ENCODE results near the gene MAP3K2.

MAP3K2 gene, protein sequence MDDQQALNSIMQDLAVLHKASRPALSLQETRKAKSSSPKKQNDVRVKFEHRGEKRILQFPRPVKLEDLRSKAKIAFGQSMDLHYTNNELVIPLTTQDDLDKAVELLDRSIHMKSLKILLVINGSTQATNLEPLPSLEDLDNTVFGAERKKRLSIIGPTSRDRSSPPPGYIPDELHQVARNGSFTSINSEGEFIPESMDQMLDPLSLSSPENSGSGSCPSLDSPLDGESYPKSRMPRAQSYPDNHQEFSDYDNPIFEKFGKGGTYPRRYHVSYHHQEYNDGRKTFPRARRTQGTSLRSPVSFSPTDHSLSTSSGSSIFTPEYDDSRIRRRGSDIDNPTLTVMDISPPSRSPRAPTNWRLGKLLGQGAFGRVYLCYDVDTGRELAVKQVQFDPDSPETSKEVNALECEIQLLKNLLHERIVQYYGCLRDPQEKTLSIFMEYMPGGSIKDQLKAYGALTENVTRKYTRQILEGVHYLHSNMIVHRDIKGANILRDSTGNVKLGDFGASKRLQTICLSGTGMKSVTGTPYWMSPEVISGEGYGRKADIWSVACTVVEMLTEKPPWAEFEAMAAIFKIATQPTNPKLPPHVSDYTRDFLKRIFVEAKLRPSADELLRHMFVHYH

DNA sequence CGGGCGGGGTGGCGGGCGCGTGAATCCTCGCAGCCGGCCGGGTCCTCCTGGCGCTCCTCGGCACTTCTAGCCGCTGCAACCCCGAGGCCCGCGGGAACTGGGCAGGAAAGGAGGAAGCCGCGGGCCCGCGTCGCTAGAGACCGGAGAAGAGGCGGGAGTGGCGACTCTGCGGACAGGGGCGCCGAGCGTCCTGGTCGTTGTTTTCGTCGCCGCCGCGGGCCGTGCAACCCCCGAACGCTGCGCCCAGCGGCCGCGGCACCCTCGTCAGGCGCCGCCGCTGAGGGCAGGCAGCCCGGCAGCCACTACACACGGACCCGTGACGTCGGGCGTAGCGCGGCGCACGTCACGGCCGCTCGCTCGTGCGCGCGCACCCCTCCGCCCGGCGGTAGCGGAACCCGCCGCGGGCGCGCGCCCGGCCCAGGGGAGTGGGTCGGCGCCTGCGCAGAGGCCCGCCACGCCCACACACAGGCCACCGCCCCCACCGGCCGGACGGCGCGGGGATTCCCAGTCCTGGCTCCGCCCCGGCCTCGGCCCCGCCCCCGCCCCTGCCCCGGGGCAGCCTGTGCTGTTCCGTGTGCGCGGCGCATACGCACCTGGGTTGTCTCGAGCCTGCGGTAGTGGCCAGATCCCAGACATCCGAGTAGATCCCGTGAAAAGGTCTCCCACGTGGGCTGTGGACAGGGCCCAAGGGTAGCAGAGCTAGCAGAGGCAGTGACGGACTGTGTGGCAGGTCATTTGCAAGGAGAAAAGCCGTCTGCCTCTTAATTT lies at the start of gene MAP3K2:
MAP3K2 (minus strand) TSS at position 321 of the 768 bp plus-strand sequence. CDS start 44,846 bp downstream, outside the sequence.
- DNase-seq: peak; percentile 82

DNA sequence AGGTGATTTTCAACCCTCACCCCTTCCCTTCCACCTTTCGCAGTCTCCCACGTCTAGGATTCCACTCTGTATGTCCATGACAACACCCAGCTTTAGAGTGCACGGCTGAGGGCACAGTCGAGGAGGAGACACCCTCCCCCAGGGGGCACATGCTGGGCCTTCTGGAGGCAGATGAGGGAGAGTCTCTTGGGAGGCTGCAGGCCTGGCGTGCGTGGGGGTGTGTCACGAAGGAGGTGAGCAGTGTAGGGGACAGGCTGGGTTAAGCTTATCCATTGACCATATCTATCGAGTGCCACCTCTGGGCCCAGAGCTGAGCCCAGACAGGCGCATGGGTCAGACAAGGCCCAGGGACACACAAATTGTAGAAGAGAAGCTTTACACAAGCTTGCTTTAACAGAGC lies 49.3 kb upstream of the MAP3K2 start:
- DNase-seq: no peak

DNA sequence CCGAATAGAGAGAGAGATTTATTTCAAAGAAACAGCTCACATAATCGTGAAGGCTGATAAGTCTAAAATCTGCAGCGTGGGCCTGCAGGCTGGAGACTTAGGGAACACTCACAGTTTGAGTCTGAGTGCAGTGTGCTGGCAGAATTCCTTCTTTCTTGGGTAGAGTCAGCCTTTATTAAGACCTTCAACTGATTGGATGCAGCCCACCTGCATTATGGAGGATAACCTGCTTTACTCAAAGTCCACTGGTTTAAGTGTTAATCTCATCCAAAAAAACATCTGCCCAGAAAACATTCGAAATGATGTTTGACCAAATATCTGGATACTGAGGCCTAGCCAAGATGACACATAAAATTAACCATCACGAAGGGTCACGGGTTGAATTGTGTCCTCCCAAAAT lies 46.7 kb upstream of the MAP3K2 start:
- no peak for DNase-seq

DNA sequence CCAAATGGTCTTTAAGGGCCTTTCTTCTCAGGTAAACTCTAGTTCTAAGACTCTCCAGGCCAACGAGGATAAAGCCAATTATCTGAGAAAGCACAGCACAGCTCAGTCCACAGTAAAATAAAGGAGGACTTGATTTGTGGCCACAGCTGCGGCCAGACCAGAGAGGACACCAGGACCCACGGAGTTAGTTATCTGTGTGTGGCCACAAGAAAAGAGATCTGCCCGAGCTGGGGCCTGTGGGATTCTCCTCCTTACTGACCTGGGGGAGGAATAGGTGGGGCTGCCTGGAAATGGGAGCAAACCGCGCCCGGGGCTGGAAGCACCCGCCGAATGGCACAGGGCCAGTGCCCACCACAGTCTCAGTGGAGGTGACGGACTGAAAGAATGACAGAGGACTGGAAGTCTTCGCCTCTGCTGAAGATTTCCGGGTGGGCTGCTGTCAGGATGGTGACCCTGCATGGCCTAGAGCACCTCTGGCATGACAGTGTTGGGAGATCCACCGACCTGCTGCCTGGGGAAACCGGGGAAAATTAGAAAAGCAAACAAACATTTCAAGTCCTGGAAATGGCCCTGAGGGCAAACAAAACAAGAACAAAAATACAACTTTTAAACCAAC lies 43.7 kb upstream of the MAP3K2 start:
- DNase-seq: no peak

DNA sequence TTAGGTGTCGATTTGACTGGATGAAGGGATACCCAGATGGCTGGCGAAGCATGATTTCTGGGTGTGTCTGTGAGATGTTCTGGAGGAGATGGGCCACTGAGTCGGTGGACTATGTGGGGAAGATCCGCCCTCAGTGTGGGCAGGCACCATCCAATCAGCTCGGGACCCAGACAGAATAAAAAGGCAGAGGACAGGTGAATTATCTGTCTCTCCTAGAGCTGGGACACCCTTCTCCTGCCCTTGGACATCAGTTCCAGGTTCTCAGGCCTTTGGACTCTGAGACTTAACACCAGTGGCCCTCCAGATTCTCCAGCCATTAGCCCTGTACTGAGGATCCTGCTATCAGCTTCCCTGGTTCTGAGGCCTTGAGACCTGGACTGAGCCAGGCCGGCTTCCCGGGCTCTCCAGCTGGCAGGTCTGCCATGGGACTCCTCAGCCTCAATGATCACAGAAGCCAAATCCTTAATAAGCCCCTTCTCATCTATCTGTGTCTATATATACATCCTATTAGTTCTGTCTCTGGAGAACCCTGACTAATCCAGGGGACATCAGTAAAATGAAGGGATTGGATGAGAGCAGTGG lies 42.2 kb upstream of the MAP3K2 start:
- DNase-seq: no peak

DNA sequence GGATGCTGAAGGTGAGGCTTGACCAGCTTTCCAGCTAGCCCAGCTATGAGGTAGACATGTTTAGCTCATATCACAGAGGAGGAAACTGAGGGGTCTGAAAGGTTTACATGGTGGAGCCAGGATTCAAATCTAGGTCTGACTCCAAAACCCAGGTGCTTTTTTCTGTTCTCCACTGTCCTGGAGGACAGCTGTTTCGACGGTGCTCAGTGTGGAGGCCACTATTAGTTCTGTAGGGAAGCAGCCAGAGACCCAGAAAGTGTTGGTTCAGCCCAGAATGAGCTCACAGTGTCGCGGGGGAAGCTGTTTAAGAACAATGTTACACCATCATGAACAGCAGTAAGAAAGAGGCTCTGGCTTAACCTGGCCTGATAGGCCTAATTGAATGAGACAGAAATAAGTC lies 41.5 kb upstream of the MAP3K2 start:
- no peak for DNase-seq

DNA sequence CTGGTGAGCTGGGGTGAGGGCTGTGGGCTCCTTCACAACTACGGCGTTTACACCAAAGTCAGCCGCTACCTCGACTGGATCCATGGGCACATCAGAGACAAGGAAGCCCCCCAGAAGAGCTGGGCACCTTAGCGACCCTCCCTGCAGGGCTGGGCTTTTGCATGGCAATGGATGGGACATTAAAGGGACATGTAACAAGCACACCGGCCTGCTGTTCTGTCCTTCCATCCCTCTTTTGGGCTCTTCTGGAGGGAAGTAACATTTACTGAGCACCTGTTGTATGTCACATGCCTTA lies 41.0 kb upstream of the MAP3K2 start:
- no peak for DNase-seq

DNA sequence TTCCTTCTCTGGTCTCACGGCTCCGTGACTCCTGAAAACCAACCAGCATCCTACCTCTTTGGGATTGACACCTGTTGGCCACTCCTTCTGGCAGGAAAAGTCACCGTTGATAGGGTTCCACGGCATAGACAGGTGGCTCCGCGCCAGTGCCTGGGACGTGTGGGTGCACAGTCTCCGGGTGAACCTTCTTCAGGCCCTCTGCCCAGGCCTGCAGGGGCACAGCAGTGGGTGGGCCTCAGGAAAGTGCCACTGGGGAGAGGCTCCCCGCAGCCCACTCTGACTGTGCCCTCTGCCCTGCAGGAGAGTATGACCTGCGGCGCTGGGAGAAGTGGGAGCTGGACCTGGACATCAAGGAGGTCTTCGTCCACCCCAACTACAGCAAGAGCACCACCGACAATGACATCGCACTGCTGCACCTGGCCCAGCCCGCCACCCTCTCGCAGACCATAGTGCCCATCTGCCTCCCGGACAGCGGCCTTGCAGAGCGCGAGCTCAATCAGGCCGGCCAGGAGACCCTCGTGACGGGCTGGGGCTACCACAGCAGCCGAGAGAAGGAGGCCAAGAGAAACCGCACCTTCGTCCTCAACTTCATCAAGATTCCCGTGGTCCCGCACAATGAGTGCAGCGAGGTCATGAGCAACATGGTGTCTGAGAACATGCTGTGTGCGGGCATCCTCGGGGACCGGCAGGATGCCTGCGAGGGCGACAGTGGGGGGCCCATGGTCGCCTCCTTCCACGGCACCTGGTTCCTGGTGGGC lies 40.5 kb upstream of the MAP3K2 start:
- no peak for DNase-seq

DNA sequence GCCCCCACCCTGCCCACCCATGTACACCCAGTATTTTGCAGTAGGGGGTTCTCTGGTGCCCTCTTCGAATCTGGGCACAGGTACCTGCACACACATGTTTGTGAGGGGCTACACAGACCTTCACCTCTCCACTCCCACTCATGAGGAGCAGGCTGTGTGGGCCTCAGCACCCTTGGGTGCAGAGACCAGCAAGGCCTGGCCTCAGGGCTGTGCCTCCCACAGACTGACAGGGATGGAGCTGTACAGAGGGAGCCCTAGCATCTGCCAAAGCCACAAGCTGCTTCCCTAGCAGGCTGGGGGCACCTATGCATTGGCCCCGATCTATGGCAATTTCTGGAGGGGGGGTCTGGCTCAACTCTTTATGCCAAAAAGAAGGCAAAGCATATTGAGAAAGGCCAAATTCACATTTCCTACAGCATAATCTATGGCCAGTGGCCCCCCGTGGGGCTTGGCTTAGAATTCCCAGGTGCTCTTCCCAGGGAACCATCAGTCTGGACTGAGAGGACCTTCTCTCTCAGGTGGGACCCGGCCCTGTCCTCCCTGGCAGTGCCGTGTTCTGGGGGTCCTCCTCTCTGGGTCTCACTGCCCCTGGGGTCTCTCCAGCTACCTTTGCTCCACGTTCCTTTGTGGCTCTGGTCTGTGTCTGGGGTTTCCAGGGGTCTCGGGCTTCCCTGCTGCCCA lies 39.7 kb upstream of the MAP3K2 start:
- no peak for DNase-seq

DNA sequence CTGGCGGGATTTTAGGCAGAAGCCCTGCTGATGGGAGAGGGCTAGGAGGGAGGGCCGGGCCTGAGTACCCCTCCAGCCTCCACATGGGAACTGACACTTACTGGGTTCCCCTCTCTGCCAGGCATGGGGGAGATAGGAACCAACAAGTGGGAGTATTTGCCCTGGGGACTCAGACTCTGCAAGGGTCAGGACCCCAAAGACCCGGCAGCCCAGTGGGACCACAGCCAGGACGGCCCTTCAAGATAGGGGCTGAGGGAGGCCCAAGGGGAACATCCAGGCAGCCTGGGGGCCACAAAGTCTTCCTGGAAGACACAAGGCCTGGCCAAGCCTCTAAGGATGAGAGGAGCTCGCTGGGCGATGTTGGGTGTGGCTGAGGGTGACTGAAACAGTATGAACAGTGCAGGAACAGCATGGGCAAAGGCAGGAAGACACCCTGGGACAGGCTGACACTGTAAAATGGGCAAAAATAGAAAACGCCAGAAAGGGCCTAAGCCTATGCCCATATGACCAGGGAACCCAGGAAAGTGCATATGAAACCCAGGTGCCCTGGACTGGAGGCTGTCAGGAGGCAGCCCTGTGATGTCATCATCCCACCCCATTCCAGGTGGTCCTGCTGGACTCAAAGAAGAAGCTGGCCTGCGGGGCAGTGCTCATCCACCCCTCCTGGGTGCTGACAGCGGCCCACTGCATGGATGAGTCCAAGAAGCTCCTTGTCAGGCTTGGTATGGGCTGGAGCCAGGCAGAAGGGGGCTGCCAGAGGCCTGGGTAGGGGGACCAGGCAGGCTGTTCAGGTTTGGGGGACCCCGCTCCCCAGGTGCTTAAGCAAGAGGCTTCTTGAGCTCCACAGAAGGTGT lies 39.0 kb upstream of the MAP3K2 start:
- DNase-seq: no peak

DNA sequence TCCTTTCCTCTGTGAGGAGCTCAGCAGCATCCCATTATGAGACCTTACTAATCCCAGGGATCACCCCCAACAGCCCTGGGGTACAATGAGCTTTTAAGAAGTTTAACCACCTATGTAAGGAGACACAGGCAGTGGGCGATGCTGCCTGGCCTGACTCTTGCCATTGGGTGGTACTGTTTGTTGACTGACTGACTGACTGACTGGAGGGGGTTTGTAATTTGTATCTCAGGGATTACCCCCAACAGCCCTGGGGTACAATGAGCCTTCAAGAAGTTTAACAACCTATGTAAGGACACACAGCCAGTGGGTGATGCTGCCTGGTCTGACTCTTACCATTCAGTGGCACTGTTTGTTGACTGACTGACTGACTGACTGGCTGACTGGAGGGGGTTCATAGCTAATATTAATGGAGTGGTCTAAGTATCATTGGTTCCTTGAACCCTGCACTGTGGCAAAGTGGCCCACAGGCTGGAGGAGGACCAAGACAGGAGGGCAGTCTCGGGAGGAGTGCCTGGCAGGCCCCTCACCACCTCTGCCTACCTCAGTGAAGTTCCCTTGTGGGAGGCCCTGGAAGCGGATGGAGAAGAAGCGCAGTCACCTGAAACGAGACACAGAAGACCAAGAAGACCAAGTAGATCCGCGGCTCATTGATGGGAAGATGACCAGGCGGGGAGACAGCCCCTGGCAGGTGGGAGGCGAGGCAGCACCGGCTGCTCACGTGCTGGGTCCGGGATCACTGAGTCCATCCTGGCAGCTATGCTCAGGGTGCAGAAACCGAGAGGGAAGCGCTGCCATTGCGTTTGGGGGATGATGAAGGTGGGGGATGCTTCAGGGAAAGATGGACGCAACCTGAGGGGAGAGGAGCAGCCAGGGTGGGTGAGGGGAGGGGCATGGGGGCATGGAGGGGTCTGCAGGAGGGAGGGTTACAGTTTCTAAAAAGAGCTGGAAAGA lies 38.0 kb upstream of the MAP3K2 start:
- no peak for DNase-seq

DNA sequence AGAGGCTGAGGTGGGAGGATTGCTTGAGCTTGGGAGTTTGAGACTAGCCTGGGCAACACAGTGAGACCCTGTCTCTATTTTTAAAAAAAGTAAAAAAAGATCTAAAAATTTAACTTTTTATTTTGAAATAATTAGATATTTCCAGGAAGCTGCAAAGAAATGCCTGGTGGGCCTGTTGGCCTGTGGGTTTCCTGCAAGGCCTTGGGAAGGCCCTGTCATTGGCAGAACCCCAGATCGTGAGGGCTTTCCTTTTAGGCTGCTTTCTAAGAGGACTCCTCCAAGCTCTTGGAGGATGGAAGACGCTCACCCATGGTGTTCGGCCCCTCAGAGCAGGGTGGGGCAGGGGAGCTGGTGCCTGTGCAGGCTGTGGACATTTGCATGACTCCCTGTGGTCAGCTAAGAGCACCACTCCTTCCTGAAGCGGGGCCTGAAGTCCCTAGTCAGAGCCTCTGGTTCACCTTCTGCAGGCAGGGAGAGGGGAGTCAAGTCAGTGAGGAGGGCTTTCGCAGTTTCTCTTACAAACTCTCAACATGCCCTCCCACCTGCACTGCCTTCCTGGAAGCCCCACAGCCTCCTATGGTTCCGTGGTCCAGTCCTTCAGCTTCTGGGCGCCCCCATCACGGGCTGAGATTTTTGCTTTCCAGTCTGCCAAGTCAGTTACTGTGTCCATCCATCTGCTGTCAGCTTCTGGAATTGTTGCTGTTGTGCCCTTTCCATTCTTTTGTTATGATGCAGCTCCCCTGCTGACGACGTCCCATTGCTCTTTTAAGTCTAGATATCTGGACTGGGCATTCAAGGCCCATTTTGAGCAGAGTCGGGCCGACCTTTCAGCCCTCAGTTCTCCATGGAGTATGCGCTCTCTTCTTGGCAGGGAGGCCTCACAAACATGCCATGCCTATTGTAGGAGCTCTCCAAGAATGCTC lies 37.1 kb upstream of the MAP3K2 start:
- no peak for DNase-seq

DNA sequence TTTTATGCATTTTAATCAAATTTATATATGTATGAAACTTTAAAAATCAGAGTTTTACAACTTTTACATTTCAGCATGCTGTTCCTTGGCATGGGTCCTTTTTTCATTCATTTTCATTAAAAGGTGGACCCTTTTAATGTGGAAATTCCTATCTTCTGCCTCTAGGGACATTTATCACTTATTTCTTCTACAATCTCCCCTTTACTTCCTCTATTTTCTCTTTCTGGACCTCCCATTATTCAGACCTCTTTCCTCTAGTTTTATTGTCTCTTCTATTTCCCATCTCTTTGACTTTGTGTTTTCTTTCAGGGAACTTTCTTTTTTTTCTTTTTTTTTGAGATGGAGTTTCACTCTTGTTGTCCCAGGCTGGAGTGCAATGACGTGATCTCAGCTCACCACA lies 36.1 kb upstream of the MAP3K2 start:
- DNase-seq: no peak

DNA sequence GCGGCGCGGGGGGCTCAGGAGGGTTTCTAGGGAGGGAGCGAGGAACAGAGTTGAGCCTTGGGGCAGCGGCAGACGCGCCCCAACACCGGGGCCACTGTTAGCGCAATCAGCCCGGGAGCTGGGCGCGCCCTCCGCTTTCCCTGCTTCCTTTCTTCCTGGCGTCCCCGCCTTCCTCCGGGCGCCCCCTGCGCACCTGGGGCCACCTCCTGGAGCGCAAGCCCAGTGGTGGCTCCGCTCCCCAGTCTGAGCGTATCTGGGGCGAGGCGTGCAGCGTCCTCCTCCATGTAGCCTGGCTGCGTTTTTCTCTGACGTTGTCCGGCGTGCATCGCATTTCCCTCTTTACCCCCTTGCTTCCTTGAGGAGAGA lies 35.7 kb upstream of the MAP3K2 start:
- no peak for DNase-seq

DNA sequence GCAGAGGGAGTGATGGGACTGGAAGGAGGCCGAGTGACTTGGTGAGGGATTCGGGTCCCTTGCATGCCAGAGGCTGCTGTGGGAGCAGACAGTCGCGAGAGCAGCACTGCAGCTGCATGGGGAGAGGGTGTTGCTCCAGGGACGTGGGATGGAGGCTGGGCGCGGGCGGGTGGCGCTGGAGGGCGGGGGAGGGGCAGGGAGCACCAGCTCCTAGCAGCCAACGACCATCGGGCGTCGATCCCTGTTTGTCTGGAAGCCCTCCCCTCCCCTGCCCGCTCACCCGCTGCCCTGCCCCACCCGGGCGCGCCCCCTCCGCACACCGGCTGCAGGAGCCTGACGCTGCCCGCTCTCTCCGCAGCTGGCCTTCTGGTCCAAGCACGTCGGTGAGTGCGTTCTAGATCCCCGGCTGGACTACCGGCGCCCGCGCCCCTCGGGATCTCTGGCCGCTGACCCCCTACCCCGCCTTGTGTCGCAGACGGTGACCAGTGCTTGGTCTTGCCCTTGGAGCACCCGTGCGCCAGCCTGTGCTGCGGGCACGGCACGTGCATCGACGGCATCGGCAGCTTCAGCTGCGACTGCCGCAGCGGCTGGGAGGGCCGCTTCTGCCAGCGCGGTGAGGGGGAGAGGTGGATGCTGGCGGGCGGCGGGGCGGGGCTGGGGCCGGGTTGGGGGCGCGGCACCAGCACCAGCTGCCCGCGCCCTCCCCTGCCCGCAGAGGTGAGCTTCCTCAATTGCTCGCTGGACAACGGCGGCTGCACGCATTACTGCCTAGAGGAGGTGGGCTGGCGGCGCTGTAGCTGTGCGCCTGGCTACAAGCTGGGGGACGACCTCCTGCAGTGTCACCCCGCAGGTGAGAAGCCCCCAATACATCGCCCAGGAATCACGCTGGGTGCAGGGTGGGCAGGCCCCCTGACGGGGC lies 35.0 kb upstream of the MAP3K2 start:
- DNase-seq: no peak

DNA sequence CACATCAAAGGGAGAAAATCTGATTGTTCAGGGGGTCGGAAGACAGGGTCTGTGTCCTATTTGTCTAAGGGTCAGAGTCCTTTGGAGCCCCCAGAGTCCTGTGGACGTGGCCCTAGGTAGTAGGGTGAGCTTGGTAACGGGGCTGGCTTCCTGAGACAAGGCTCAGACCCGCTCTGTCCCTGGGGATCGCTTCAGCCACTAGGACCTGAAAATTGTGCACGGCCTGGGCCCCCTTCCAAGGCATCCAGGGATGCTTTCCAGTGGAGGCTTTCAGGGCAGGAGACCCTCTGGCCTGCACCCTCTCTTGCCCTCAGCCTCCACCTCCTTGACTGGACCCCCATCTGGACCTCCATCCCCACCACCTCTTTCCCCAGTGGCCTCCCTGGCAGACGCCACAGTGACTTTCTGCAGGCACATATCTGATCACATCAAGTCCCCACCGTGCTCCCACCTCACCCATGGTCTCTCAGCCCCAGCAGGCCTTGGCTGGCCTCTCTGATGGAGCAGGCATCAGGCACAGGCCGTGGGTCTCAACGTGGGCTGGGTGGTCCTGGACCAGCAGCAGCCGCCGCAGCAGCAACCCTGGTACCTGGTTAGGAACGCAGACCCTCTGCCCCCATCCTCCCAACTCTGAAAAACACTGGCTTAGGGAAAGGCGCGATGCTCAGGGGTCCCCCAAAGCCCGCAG lies 34.2 kb upstream of the MAP3K2 start:
- no peak for DNase-seq

All from kidney glomerular epithelial cell (primary cell).